Vagina (tissue), 2 donors: ENCODE data around the gene FABP6.

Experiments used
- CTCF ChIP-seq, 3 experiments: fragments of 450-650 bp in 2 of 3; fragments of 200-600 bp in 1 of 3; sonication (generic) in 1 of 3; IDR thresholded peaks; one replicate each; pipeline ENCODE4 v1.5.1; 2017 to 2019; ENCODE audit warnings: antibody characterized with exemption in 3 of 3, mild to moderate bottlenecking in 2 of 3, moderate library complexity in 2 of 3
- POLR2A ChIP-seq, 2 donors: fragments of 450-650 bp; IDR thresholded peaks; one replicate each; pipeline ENCODE4 v1.6.1; 2017; ENCODE audit warnings: antibody characterized with exemption in 2 of 2, mild to moderate bottlenecking in 2 of 2, moderate library complexity in 2 of 2
- POLR2AphosphoS5 ChIP-seq, 2 donors: sonication (generic); formaldehyde crosslinking; IDR thresholded peaks; one replicate each; pipeline ENCODE4 v1.9.0; 2017; ENCODE audit warnings: antibody characterized with exemption in 2 of 2, mild to moderate bottlenecking in 2 of 2, low read depth in 1 of 2; ENCODE audit not compliant: insufficient read depth in 1 of 2

- TF ChIP-seq CTCF (IDR thresholded peaks at IDR 0.05) (no peak), POLR2AphosphoS5 (IDR thresholded peaks at IDR 0.05; ENCODE audit: insufficient read depth in 1 of 2, low read depth in 1 of 2) (no peak), POLR2A (IDR thresholded peaks at IDR 0.05) (no peak)
Measured at GRCh38 chr5:160281275-160281674, 52.0 kb downstream of the FABP6 start.
